Measurements from ENCODE around the gene NETO2. TPM values are rescaled to one million over a fixed set of nuclear protein-coding genes. Genes with fewer than 3 reads are reported as not detected.

The NETO2 gene
- total and polyA plus RNA-seq, 2 of the 13 experiments (the other 11 are each of a cell fraction or from before 2014, with no cell fraction given), result 8.2 to 13.5 TPM

DNA sequence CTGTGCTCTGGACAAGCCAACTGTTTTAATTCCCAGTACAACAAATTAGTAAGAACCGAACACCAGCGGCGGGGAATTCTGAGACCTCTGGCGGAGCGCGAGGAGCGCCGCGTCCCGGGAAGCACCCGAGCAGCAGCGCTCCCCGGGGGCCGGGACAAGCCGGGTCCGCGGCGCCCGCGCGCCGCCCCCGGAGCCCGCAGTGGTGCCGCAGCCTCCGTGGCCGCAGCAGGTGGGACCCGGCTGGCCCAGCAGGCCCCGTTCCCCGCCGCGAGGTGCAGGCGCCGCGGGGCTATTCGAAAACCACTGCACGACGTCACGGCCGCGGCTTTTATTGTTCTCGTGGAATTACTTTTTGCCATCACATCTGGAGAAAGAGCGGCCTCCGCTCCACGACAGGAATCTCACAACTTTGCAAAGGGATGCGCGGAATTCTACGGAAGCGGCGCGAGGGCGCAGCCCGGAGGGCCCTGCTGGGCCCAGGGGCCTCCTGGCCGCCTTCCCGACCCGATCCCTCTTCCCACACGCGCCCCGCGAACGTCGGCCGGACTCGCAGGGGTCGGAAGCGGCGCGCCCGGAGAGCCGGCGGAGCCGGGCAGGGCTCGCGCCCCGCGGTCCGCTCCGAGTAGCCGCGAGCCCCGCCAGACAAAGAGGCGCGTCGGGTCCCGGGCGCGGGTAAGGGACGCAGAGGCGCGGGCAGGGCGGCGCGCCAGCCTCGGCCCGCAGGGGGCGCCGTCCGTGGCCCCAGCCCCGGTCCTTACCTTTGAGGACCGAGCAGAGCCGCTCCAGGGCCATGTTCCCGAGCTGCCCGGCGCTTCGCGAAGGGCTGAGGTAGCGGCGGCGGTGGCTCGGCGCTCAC lies 696 bp downstream of the NETO2 start (continued):
- TF ChIP-seq, protein P1, sequence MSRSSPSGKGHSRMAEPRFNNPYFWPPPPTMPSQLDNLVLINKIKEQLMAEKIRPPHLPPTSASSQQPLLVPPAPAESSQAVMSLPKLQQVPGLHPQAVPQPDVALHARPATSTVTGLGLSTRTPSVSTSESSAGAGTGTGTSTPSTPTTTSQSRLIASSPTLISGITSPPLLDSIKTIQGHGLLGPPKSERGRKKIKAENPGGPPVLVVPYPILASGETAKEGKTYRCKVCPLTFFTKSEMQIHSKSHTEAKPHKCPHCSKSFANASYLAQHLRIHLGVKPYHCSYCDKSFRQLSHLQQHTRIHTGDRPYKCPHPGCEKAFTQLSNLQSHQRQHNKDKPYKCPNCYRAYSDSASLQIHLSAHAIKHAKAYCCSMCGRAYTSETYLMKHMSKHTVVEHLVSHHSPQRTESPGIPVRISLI (CRISPR knock-in tag; IDR thresholded peaks at IDR 0.05; ENCODE audit: borderline replicate concordance), result no peak
- TF ChIP-seq ZBTB3 (CRISPR knock-in tag; IDR thresholded peaks at IDR 0.05; ENCODE audit: borderline replicate concordance, low read depth), result no peak
- 0 out of 2 replicates have a peak, but pooled peaks have one; percentile 28 for TF ChIP-seq SATB2 (CRISPR knock-in tag; IDR thresholded peaks at IDR 0.05)
- TF ChIP-seq ZNF260 (CRISPR knock-in tag; IDR thresholded peaks at IDR 0.05; ENCODE audit: borderline replicate concordance, low read depth), result no peak
- no peak; the same call in 1 of the 2 replicates for TF ChIP-seq ZNF263 (CRISPR knock-in tag; IDR thresholded peaks at IDR 0.05)
- no peak for TF ChIP-seq TEAD3 (CRISPR knock-in tag; optimal IDR thresholded peaks at IDR 0.05; ENCODE audit: borderline replicate concordance)
- TF ChIP-seq FOXK1 (CRISPR knock-in tag; IDR thresholded peaks at IDR 0.05; ENCODE audit: borderline replicate concordance, low read depth), result no peak
- TF ChIP-seq ZBTB7B (CRISPR knock-in tag; IDR thresholded peaks at IDR 0.05), result no peak
- TF ChIP-seq DMAP1 (CRISPR knock-in tag; IDR thresholded peaks at IDR 0.05), result no peak
- no peak for TF ChIP-seq ZNF34 (CRISPR knock-in tag; IDR thresholded peaks at IDR 0.05; ENCODE audit: borderline replicate concordance)
- TF ChIP-seq AKAP8 (CRISPR knock-in tag; IDR thresholded peaks at IDR 0.05), result no peak
- TF ChIP-seq JUN (CRISPR knock-in tag; IDR thresholded peaks at IDR 0.05), result no peak
- TF ChIP-seq, protein P2, sequence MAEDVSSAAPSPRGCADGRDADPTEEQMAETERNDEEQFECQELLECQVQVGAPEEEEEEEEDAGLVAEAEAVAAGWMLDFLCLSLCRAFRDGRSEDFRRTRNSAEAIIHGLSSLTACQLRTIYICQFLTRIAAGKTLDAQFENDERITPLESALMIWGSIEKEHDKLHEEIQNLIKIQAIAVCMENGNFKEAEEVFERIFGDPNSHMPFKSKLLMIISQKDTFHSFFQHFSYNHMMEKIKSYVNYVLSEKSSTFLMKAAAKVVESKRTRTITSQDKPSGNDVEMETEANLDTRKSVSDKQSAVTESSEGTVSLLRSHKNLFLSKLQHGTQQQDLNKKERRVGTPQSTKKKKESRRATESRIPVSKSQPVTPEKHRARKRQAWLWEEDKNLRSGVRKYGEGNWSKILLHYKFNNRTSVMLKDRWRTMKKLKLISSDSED (CRISPR knock-in tag; IDR thresholded peaks at IDR 0.05), result peak; percentile 51; the same call in 1 of the 2 replicates
- peak; percentile 34; the same call in 1 of the 2 replicates for TF ChIP-seq ZNF552 (CRISPR knock-in tag; IDR thresholded peaks at IDR 0.05; ENCODE audit: borderline replicate concordance)
- no peak for TF ChIP-seq TRIM24 (CRISPR knock-in tag; IDR thresholded peaks at IDR 0.05)
- TF ChIP-seq TARDBP (CRISPR knock-in tag; IDR thresholded peaks at IDR 0.05), result peak; percentile 65; the same call in 1 of the 2 replicates
- TF ChIP-seq, protein P3, sequence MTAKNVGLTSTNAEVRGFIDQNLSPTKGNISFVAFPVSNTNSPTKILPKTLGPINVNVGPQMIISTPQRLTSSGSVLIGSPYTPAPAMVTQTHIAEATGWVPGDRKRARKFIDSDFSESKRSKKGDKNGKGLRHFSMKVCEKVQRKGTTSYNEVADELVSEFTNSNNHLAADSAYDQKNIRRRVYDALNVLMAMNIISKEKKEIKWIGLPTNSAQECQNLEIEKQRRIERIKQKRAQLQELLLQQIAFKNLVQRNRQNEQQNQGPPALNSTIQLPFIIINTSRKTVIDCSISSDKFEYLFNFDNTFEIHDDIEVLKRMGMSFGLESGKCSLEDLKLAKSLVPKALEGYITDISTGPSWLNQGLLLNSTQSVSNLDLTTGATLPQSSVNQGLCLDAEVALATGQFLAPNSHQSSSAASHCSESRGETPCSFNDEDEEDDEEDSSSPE (CRISPR knock-in tag; IDR thresholded peaks at IDR 0.05), result peak; percentile 84; the same call in 1 of the 2 replicates
- peak; percentile 16; the same call in 1 of the 2 replicates for TF ChIP-seq KAT8 (CRISPR knock-in tag; IDR thresholded peaks at IDR 0.05)
- TF ChIP-seq ZSCAN25 (CRISPR knock-in tag; IDR thresholded peaks at IDR 0.05), result peak; percentile 67; the same call in 1 of the 2 replicates
- TF ChIP-seq ZNF205 (CRISPR knock-in tag; IDR thresholded peaks at IDR 0.05), result 0 out of 2 replicates have a peak, but pooled peaks have one; percentile 21
- no peak for TF ChIP-seq NFE2L2 (IDR thresholded peaks at IDR 0.05; ENCODE audit: low read length)
- no peak for TF ChIP-seq ZKSCAN8 (CRISPR knock-in tag; IDR thresholded peaks at IDR 0.05; ENCODE audit: borderline replicate concordance)
- TF ChIP-seq, protein P4, sequence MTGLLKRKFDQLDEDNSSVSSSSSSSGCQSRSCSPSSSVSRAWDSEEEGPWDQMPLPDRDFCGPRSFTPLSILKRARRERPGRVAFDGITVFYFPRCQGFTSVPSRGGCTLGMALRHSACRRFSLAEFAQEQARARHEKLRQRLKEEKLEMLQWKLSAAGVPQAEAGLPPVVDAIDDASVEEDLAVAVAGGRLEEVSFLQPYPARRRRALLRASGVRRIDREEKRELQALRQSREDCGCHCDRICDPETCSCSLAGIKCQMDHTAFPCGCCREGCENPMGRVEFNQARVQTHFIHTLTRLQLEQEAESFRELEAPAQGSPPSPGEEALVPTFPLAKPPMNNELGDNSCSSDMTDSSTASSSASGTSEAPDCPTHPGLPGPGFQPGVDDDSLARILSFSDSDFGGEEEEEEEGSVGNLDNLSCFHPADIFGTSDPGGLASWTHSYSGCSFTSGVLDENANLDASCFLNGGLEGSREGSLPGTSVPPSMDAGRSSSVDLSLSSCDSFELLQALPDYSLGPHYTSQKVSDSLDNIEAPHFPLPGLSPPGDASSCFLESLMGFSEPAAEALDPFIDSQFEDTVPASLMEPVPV (CRISPR knock-in tag; IDR thresholded peaks at IDR 0.05), result peak; percentile 18
- TF ChIP-seq ATAD3A (CRISPR knock-in tag; IDR thresholded peaks at IDR 0.05), result no peak
- no peak for TF ChIP-seq KLF11 (CRISPR knock-in tag; IDR thresholded peaks at IDR 0.05)
- TF ChIP-seq SUZ12 (IDR thresholded peaks at IDR 0.05; ENCODE audit: low read depth, low read length), result no peak

Data from HepG2 (cell line).